HuH-7 (cell line): ENCODE measurements around the gene ETV5.

Source experiments
- DNase-seq: peaks from one replicate; pipeline ENCODE4 v3.0.0; 2011; ENCODE audit warnings: low spot score

The ETV5 gene

GRCh38 chr3:186095561-186096081 is 13.3 kb downstream of the ETV5 start:
- DNase-seq: no peak

- DNase-seq: no peak
These were observed 14.0 kb downstream of the ETV5 start for GRCh38 chr3:186094696-186095425.

GRCh38 chr3:186094271-186094670 is 14.6 kb downstream of the ETV5 start:
- DNase-seq: no peak

GRCh38 chr3:186093271-186093900 is 15.5 kb downstream of the ETV5 start:
- DNase-seq: peak; percentile 32

- DNase-seq: peak; percentile 39
These were observed 16.4 kb downstream of the ETV5 start for GRCh38 chr3:186092360-186093070.

- DNase-seq: no peak
These were observed 18.0 kb downstream of the ETV5 start for GRCh38 chr3:186090901-186091300.

GRCh38 chr3:186088335-186088734 is 20.6 kb downstream of the ETV5 start:
- no peak for DNase-seq

GRCh38 chr3:186084264-186084663 is 24.6 kb downstream of the ETV5 start:
- no peak for DNase-seq

GRCh38 chr3:186083746-186084145 is 25.1 kb downstream of the ETV5 start:
- no peak for DNase-seq

GRCh38 chr3:186082150-186082549 is 26.7 kb downstream of the ETV5 start:
- no peak for DNase-seq

- peak; percentile 44 for DNase-seq
These were observed 27.2 kb downstream of the ETV5 start for GRCh38 chr3:186081678-186082077.

GRCh38 chr3:186080849-186081438 is 27.9 kb downstream of the ETV5 start:
- no peak for DNase-seq

- no peak for DNase-seq
These were observed 29.0 kb downstream of the ETV5 start for GRCh38 chr3:186079925-186080324.

- DNase-seq: no peak
These were observed 31.4 kb downstream of the ETV5 start for GRCh38 chr3:186077466-186077865.

GRCh38 chr3:186075931-186076567 is 32.8 kb downstream of the ETV5 start:
- no peak for DNase-seq

- no peak for DNase-seq
These were observed 33.4 kb downstream of the ETV5 start for GRCh38 chr3:186075489-186075888.

GRCh38 chr3:186073641-186074040 is 35.2 kb downstream of the ETV5 start:
- DNase-seq: no peak

- no peak for DNase-seq
These were observed 37.9 kb downstream of the ETV5 start for GRCh38 chr3:186070996-186071395.

- DNase-seq: no peak
These were observed 38.3 kb downstream of the ETV5 start for GRCh38 chr3:186070550-186070949.

GRCh38 chr3:186070133-186070532 is 38.8 kb downstream of the ETV5 start:
- DNase-seq: no peak

- no peak for DNase-seq
These were observed 39.7 kb downstream of the ETV5 start for GRCh38 chr3:186069199-186069598.

GRCh38 chr3:186068243-186068552 is 40.7 kb downstream of the ETV5 start:
- no peak for DNase-seq
